CMK (cell line): ENCODE measurements around the gene NOX3.
"Not testable (repeated sequence)": the region's sequence is repeated elsewhere in the genome, so short reads cannot be mapped to it uniquely, and the experiment has no call there.

ENCODE experiments used
- DNase-seq: peaks from one replicate; pipeline ENCODE4 v3.0.0-alpha.2; 2010; ENCODE audit warnings: low read depth

NOX3 gene

DNA sequence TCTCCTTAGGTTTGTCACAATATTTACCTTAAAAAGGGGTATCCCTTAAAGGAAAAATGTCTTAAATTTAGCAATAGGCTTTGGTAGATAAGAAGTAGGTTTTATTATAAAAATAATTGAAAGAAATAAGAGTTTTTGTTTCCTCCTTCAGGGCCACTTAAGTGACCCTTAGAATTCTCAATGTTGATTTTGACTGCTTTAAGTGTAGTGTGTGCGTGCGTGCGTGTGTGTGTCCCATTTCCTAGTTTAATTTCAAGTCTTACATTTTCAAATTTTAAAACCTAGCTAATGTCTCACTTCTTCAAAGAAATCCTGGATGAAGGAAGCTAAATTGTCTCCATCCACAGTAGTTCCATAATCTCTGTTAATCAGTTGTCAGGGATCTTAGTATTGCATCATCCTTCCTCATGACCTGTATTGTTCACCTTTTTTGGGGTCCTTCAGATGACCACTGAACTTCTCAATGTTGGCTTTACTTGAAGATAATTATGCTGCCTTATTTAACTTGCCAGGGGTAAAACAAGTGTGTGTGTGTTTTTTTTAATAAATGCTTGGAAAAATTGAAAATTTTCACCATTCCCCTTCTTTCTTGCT is 90.7 kb downstream of the NOX3 start:
- DNase-seq: no peak

DNA sequence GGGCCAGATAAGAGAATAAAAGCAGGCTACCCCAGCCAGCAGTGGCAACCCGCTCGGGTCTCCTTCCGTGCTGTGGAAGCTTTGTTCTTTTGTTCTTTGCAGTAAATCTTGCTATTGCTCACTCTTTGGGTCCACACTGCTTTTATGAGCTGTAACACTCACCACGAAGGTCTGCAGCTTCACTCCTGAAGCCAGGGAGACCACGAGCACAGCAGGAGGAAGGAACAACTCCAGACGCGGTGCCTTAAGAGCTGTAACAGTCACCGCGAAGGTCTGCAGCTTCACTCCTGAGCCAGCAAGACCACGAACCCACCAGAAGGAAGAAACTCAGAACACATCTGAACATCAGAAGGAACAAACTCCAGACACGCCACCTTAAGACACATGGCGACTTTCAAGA is 91.6 kb downstream of the NOX3 start:
- not testable (repeated sequence) for DNase-seq

DNA sequence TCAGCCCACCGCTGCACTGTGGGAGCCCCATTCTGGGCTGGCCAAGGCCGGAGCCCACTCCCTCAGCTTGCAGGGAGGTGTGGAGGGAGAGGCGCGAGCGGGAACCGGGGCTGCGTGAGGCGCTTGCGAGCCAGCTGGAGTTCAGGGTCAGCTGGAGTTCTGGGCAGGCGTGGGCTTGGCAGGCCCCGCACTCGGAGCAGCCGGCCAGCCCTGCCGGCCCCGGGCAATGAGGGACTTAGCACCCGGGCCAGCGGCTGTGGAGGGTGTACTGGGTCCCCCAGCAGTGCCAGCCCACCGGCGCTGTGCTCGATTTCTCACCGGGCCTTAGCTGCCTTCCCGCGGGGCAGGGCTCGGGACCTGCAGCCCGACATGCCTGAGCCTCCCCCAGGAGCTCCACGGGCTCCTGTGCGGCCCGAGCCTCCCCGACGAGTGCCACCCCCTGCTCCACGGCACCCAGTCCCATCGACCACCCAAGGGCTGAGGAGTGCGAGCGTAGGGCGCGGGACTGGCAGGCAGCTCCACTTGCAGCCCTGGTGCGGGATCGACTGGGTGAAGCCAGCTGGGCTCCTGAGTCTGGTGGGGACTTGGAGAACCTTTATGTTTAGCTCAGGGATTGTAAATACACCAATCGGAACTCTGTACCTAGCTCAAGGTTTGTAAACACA is 92.5 kb downstream of the NOX3 start:
- DNase-seq: not testable (repeated sequence)

DNA sequence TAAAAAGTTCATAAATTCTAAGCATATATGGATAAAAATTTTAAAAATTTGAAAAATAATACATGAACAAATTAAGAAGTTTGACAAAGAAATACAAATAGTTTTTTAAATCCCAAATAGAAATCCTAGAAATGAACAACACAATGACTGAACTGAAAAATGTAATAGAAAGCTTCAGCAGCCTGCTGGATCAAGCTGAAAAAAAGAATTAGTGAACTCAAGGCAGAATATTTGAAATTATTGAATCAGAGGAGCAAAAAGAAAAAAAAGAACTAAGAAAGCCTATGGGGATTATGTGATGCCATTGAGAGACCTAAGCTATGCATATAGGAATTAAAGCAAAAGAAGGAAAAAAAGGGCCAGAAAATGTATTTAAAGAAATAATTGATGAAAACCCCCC is 101.5 kb downstream of the NOX3 start:
- no peak for DNase-seq

DNA sequence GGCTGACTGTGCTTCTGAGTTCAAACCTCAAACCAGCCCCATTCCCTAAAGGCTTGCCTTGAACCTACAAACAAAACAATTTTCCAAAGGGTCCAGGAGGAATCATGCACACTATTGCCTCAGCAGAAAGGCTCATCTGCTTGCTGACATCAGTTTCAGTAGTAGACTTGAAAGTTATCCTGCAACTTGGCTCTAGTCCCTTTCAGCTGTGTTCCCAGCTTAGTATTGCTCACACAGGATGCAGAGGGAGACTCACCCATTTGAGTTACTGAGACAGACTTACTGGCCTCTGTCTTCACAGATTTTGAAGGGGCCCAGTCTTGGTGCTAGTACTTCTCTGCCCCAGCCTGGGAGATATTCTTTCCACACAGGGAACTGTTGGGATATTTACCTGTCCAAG is 102.8 kb downstream of the NOX3 start:
- DNase-seq: no peak

DNA sequence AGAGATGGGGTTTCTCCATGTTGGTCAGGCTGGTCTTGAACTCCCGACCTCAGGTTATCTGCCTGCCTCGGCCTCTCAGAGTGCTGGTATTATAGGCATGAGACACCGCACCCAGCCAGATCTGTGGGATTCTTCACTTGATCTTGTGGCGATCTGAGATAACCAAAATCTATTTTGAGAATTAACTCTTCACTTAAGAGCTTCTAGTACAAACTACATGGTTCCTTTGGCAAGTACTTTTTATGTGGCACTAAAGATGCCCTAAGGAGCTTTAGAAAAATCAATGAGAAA is 103.6 kb downstream of the NOX3 start:
- no peak for DNase-seq

DNA sequence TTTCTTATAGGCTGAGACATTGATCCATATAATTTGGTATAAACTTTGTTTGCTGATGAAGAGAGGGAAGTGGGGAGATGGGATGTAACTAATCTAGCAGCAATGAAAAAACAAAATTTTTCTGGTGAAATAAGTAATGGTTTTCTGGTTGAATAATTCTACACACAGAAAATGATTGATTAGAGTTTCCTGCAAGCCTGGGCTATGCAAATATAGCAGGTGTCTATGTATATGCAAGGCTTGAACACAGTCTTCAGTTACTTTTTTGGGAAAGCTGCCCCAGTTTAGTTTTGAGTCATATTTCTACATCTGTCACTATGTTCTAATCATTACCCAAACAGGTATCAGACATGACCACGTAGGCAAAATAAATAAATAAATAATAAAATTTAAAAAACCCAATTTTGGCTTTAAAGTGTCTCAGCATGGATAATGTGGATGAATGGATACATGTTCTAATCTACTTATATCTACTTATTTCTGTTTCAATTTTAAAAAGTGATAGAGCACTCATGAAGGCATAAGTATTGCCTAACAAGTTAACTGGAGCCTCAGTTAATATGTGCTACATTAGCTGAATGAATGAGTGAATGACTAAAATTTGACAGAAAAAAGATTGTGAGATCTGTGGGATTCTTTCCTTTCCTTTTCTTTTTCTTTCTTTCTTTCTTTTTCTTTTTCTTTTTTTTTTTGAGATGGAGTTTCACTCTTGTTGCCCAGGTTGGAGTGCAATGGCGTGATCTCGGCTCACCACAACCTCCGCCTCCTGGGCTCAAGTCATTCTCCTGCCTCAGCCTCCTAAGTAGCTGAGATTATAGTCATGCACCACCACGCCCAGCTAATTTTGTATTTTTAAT is 104.1 kb downstream of the NOX3 start:
- no peak for DNase-seq

DNA sequence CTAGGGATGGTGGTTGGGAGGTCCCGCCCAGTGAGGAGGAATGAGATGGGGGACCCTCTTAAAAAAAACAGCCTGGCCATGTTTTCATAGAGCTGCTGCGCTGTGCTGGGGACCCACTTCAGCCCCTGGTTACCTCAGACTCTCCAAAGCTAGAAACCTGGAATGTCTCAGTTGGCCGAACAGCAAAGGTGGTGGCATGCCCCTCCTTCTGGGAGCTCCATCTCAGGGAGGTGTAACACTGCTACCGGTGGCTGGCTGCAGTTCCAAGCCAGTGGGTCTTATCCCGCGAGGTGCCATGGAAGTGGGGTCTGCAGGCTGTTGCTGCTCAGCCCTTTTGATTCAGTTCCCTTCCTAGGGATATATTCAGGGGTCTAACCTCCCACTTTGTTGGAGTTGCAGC is 105.7 kb downstream of the NOX3 start:
- DNase-seq: no peak

DNA sequence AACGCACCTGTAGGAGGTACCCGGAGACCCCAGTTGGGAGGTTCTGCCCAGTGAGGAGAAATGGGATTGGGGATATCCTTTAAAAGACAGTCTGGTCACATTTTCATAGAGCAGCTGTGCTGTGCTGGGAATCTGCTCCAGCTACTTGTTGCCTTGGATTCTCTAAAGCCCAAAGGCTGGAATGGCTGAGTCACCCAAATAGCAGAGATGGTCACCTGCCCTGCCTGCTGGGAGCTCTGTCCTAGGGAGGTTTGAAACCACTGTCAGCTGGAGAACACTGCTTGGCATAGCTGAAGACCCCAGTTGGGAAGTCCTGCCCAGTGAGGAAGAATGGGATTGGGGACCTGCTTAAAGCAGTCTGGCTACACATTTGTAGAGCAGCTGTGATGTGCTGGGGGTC is 106.5 kb downstream of the NOX3 start:
- DNase-seq: no peak

DNA sequence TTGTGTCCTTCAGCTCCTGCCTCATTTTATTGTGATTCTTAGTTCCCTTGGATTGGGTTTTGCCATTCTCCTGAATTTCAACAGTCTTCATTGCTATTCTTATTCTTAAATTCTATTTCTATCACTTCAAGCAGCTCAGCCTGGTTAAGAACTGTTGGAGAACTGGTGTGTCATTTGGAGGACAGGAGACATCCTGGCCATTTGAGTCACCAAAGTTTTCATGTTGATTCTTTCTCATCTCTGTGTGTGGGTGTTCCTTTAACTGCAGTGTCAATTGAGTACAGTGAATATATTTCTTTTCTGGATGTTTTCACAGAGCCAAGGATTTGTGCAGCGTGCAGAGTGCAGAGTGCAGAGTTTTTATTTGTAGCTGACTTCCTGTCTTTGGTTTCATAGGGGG is 107.8 kb downstream of the NOX3 start:
- DNase-seq: no peak

DNA sequence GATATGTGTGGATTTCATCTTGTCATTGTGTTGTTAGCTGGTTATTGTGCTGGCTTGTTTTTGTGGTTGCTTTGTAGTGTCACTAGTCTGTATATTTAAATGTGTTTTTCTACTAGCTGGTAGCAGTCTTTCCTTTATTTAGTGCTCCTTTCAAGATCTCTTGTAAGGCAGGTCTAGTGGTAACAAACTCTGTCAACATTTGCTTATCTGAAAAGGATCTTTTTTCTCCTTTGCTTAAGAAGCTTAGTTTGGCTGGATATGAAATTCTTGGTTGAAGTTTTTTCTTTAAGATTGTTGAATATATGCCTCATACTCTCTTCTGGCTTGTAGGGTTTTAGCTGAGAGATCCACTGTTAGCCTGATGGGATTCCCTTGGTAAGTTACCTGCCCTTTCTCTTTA is 108.7 kb downstream of the NOX3 start:
- DNase-seq: no peak
